NCI-H2227 treated with DMSO at 0.1 percent for 48 hours (cell line): Measurements from ENCODE around the gene SORT1.
"Not testable (repeated sequence)": the region's sequence is repeated elsewhere in the genome, so short reads cannot be mapped to it uniquely, and the experiment has no call there.

Experiments used
- DNase-seq: peaks from one replicate; lab custom pipeline; 2025; lab: John Stamatoyannopoulos, UW

The SORT1 gene

DNA sequence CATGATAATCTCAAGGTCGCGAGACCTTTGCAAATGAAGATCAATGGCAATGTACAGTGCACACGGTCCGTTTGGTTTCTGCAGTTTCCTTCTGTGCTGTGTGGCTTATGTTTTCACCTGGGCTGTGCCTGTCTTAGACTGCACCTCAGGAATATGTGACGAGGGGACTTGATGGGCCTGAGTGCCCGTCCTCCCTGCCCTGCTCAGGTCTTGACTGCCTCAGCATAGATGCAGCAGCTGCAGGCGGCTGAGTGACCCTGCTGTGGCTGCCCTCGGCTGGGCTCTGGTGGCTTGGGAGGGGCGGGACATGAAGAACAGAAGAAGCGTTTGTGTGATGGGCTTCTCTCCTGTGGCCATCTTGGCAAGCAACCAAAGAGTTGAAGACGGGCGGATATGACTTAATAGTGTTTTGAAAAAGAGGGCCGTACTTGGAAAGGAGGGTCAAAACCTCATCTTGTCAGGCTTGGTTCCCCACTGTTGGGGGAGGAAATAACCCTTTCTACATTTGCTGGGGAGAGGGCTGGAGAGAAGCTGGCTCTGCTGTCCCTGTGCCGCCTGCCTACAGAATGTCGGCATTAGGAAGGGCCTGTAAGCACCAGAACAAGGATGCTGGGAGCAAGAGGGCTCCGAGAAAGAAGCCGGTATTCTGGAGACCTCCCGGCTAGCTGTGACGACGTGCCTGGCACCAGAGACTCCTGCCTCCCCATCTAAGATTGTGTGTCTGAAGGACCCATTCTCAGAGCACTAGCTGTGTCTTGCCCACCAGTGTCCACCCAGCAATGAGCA lies 98.0 kb downstream of the SORT1 start:
- peak; percentile 10 for DNase-seq

DNA sequence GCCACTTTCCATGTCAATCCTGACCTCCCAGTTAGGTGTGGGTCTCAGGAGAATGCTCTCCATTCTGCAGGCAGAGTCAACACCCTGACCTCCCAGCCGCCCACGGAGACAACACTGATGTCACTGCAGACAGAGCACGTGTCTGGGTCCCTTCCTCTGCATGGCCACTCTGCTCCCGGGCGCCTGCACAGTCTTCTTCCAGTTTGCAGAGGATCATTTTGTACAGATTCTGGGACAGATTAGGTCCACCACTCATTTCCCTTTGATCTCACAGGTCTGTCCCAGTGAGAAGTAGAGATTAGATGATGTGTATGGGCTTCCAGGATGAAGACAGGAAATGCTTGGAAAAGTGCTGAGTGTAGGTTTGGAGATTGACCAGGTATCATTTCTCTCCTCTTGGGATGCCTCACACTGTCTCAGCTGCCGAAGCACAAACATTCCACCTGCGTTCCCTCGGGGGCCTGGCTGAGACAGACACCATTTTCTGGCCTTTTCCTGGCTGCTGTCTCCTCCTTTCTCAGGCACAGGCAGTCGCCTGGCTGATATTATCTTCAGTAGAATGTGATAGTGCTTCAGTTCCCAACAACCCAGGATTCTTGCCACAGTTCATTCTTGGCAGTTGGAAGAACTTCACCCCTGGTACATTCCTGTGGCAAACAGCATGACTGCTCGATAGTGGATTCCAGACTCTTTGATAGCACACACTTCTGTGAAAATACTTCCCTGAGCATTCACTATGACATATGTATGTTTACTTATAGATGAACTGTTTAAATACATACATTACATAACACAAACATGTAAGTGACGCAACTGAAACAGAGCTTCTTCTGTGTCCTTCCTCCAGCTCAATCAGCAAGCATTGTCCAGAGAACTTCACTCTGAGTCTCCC lies 98.8 kb downstream of the SORT1 start:
- no peak for DNase-seq

DNA sequence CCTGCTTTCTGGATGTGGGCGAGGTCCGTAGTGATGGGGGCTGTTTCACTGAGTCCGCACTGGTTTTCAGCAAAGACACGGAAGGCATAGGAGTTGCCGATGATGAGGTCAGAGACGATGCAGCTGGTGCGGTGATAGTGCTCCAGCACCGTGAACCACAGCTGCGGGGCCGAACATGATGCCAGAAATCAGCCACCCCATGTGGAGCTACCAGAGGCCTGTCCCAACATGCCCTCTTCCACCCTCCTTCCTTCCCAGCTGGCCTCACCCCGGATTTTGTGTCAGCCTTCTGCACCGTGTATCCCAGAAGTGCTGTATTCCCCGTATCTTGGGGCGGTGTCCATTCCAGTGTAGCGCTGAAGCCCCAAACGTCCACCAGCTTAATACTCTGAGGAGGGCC lies 100.9 kb downstream of the SORT1 start:
- DNase-seq: no peak

DNA sequence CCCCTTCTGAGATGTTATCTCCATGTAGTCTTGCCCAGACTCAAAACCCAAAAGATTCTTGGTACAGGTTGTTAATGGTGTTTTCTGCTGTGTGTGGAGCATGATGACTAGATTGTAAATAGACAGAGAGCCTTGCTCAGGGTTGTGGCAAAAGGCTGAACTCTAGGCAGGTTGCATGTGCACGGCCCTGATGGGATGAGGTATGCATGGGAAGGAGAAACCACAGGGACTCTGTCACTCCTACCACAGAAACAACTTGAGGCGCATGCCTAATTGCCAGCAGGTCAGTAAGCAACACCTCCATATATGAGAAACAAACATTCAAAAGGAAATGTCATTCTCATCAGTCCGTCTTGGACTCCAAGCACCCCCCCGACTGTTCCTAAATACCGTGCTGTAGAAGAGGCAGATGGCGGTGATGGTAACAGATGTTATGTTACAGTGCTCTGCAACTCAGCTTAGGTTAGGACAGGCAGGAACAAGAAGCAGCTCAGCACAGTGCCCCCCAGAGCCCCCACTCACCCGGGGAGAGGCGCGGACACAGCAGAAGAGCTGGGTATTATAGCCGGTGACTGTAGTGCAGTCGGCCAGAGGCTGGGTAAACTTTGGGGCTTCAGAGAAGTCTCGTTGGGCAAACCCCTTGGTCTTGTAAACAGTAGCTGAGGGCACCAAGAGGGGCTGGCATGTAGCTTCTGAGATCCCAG lies 101.9 kb downstream of the SORT1 start:
- DNase-seq: no peak

DNA sequence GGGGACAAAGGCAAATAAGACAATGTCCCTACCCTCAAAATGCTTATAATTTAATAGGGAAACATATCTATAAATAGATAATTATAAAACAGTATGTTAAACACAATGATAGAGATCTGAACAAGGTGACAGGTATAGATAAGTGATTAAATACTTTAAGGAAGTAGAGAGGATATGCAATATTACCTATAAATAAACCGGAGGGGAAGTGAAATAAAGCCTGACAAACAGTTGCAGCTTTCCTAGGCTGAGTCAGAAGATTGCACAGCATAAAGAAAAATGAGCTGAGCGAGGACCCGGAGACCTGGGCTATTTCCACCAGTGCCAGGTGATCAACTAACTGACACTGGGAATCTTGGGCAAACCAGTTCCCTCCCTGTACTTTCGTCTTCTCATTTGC lies 103.2 kb downstream of the SORT1 start:
- DNase-seq: no peak

DNA sequence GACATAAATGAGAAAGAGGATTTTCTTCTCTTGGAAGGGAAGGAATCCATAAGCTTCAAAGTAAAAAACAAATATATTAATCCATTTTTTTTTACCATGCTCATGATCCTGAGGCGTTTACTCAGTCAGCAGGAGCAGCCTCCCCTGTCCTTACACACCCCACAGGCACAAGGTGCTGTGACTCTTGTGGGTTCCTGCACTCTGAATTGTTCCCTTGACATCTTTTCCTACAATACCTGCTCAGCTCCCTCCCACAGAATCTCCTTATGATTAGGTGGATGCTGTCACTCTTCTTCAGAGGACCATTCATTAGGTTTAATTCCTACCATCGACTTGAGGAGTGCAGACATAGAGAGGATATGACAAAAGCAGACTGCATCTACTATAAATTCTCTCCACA lies 104.7 kb downstream of the SORT1 start:
- DNase-seq: no peak

DNA sequence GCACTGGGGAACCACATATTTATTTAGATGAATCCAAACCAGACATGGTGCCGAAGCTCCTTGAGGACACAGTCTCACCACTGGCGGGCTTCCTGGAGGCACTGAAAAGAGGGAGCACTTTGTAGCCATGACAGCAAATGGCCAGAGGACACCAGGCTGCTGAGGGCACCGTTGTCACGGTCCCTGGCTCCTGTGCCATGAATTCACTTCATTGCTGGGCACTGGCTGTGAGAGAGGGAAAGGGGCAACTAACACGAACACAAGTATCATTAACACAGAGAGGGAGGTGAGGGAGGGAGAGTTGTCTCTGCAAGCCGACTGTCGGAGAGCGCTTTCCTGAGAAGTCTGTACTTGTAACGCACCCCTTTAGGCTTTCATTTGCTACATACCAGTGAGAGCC lies 105.4 kb downstream of the SORT1 start:
- no peak for DNase-seq

DNA sequence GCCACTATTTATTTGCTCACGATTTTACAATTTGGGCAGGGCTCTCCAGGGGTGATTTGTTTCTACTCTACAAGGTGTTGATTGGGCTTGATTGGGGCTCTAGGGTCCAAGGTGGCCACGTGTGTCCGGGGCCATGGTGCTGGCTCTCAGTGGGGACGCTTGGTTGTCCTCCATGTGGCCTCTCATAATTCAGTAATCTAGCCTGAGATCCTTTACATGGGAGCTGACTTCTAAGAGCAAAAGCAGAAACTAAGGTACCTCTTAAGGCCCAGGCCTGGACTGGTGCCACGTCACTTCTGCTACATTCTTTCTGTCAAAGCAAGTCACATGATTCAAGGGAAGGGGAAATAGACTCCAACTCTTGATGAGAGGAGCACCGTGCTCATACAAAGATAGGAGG lies 106.7 kb downstream of the SORT1 start:
- no peak for DNase-seq

DNA sequence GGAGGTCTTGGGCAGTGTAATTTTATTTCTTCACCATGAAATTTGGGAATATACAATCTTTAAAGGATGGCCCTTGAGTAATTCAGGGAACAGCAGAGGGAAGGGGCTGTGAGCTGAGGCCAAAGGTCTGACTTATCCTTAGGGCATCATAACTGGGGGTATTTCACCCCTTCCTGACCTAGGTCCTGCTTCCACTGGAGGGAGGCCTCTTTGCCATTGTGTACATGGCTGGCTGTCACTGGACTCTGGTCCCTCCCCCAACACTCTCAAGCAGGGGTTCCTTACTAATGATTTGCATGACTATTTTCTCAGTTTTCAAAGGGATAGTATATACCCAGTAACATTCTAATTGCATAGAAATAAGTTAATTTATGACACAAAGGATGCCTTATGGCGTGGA lies 107.6 kb downstream of the SORT1 start:
- DNase-seq: no peak

DNA sequence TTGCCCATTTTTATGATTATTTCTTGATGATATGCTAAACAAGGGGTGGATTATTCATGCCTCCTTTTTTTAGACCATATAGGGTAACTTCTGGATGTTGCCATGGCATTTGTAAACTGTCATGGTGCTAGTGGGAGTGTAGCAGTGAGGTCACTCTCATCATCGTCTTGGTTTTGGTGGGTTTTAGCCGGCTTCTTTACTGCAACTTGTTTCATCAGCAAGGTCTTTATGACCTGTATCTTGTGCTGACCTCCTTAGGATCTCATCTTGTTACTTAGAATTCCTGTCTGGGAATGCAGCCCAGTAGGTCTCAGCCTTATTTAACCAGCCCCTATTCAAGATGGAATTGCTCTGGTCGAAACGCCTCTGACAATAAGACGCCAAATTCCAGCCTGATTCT lies 111.0 kb downstream of the SORT1 start:
- not testable (repeated sequence) for DNase-seq

DNA sequence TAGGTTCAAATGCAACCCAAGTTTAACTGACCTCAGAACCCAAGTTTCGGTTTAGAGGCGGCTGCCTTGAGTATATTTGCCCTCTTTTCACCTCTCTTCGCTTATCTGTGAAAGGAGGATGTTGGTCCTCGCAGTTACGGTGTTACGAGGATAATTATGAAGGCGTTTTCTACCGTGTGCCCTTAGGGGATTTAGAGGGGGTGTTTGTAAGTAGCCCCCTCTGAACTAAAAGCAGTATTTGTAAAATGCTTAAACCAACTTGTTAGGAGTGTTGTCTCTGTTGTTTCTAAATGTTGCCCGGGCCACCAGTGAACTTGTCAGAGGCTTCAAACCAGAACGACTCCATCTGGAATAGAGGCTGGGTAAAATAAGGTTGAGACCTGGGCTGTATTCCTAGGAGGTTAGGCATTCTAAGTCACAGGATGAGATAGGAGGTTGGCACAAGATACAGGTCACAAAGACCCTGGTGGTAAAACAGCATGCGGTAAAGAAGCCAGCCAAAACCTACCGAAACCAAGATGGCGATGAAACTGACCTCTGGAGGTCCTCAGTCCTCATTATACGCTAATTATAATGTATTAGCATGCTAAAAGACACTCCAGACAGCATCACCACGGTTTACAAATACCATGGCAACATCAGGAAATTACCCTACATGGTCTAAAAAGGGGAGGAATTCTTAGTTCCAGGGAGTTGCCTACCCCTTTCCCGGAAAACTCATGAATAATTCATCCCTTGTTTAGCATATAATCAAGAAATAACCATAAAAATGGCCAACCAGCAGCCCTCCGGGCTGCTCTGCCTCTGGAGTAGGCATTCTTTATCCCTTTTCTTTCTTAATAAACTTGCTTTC lies 113.7 kb downstream of the SORT1 start:
- DNase-seq: no peak

DNA sequence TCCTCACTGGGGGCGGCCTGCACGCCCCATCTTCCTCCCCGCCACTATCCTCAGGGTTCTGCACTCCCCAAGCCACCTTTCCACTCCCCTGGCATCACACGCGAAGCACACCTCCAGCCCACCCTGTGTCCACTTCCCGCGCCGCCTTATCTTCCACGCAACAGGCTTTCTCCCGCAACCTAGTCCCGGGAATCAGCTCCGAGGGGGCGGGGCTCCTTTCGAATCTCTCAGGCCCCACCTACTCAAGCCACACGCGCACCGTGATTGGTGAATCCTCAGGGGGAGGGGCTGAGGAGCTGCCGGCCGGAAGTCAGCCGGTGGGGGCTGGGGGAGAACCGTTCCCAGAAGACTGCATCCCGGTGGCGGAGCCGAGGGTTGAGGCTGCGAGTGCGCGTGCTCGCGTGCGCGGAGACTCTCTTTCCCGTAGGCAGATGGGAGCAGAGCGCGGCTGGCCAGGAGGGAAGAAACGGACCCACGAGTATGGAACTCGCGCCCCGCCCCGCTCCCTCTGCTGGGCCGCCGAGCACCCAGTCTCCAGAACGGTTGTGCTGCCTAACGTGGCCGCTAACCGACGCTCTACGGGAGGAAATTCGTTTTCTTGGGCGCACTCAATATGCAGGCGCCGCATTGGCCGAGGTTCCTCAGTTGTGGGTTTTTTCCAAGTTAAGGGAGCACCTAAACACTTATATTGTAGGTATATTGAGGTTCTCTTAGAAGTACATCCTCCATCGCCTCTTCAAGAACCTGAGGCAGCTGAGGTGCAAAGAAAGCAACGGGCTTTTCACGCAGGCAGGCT lies 114.6 kb downstream of the SORT1 start, which contains the start of gene PSRC1:
Gene PSRC1 (minus strand): TSS at position 194 of the 796 bp plus-strand sequence.
- peak; percentile 97 for DNase-seq

DNA sequence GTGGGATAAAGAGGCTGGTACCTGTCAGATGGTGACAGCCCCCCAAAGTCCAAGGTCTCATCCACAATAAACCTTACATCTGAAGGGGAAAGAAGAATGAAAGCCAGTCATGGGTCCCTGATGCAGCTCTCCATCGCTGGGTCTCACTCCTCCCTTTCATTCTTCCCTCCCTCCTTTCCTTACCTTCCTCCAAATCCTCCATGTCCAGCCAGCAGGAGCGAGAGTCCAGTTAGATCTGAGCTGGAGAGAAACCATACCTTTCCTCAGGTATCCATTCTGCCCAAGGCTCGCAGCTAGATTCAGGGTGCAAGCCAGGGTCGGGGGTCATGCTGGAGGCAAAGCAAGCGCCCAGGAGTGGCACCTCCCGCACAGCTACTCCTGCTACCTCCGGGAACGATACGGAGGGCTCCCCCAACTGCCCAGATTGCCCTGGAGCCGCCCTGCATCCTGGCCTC lies 115.2 kb downstream of the SORT1 start:
- no peak for DNase-seq

DNA sequence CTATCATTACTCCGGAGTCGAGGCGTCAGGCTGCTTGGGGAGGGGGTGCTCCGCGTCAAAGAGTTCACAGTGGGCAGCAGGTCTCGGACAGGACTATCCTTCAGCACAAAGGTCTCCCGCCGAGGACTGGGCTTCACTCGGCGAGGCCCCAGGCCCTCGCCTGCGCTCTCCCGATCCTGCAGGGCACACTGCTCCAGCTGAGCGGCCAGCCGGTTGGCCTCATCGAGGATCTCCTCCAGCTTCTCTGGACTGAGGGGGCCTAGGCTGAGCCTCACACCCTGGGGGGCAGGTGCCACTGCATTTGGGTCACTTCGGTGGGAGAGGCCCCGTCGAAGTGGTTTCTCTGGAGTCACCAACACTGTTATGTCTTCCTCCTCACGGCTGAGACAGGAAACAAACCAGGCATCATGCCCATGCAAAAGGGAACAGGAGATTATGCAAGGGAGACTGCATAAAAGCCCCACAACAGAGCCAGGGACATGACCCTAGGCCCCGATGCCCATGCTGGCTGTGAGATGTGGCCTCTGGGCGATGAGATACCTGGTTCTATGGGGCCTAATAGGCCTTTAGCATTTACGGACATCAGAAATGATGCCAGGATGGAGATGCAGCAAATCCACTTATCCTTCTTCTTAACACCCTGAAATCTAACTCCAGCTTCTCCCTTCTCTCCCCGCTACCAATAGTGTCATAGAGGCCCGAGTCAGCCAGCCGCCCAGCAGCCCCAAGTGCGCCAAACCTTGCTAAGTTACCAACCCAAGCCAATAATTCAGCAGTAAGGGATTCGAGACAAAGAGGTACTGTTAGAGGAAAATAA lies 115.8 kb downstream of the SORT1 start:
- DNase-seq: no peak

DNA sequence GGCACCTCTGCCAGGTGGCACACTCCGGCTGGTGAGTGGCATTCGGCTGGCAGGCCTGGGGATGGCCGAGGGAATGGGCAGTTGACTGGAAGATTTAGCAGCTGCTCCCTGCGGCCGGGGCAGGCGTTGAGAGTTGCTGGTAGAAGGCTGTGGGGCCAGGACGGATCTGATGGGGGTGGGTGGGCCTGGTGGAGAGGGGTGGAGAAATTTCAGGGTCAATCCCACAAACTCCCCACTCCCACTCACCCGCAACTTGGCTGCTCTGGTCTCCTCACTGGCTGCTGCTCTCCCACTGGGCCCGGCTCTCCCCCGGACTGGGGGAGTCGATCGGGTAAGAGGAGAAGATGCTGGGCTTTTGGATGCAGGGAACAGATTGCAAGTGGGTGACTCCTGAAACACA lies 116.9 kb downstream of the SORT1 start:
- DNase-seq: no peak

DNA sequence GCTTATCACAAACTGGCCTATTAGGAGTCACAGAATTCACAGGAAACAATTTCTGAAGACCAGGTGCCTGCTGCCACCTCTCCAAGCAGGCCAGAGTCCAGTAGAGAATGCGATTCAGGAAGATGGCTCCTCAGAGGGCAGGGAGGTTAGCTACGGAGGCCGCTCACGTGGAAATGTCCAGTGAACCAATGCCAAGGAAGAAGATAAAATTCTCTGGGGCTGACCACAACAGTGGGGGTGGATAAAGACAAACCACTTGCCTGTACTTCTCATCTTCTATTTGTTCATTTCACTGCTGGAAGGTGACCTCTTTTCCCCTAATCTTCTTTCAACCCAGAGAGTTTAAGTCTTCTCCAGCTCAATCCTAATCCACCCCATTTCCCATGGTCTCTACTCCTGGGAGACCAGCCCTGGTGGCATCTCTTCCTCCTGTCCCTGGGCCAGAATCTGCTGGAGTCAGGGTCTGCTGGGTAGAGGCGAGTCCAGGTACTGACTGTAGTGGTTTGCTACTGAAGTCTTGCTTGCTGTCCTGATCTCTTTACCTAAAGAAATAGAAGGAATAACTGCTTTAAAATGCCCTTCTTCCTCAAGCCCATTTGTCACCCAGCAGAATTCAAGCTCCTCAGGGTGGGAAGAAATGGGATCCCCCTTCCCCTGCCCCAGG lies 118.0 kb downstream of the SORT1 start:
- no peak for DNase-seq

DNA sequence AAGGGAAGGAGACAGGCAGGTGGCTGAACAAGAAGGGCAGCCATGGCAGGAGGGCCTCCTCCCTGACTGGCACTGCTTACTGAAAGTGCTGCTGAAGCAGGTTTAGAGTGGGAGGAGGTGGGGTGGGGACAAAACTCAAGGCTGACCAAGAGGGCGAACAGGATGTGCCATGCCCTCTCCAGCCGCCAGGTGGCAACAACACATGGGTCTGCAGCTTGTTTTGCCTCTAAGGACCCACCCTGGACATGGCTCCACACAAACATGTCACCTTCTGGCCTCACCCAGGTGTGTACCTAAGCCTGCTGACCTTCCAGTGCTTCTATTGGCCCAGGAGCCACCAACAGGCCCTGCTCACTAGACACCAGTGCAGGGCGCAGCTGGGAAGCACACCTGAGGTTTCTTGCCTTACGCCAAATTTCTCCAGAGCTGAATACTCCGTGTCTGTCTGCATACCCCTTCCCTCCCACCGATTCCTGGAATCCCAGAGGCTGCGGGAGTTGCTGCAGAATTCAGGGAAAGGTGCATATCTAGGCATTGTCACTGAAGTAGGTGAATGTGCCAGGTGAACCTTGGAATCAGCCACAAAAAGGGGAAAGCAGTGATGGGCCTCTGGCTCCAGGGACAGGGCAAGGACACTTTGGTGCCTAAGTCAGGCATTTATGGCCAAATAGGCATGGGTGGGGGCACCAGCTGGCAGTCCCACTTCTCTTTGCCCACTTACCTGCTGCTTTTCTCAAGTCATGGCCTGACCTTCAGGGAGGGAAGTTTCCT lies 120.1 kb downstream of the SORT1 start:
- DNase-seq: peak; percentile 46

DNA sequence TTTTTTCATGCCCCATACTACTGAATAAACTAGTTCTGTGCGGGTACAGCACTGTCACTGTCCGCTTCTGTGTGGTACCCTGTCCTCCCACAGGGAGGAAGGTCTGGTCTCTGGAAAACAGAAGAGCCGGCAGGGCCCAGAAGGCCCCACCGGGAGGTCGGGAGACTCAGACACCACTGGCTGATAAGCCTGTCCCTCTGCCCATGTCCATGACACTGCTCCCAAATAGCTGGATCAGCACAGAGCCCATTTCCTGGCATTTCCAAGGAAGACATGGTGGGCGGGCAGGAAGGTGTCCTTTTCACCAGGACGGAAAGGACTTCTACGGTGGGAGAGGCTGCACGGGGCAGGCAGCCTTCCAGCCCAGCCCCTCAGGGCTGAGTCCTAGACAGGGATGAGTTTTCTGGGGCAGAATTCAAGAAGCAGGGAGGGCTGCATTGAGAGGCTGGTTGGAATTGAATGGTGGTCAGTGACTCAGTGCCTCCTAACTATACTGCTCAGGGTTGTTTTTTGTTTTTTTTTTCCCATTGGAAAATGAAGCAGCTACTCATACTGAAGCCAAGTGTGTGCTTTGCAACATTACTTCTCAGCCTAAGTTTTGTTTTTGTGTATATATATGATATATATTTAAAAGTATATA lies 121.9 kb downstream of the SORT1 start:
- no peak for DNase-seq
